ENCODE measurements around the gene PHTF2. TPM values are rescaled to one million over a fixed set of nuclear protein-coding genes. Genes with fewer than 3 reads are reported as not detected.
"Not testable (repeated sequence)": the region's sequence is repeated elsewhere in the genome, so short reads cannot be mapped to it uniquely, and the experiment has no call there.

PHTF2 gene
- total RNA-seq, 2 experiments from 2014 or later: 34.9 to 39.1 TPM

DNA sequence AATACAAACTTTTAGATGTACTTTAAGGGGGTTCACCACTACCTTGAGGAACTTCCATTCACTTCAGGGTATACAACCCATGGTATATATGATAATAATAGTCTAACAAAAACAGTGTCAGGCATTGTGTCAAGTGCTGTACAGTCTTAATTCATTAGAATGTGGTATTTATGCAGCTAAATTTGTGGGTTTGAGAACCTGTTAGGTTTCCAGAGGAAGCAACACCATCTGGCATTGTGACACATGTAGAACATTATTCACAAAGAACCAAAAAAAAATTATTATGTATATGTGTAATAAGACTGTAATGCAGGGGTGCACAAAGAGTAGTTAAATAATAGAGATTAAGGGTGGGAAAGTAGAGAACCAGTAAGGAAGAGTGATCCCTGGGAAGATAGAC lies 26.7 kb upstream of the PHTF2 start:
- Mint-ChIP-seq H3K4me3 (no peak overlapping the region), H3K9me3 (ENCODE audit: insufficient read depth) (no peaks in the 10 kb centered on the region), H3K27ac (peak overlapping the region; percentile 4), H3K36me3 (ENCODE audit: low read depth) (peaks cover 32% of the 10 kb centered on the region), H3K4me1 (ENCODE audit: low read depth) (no peaks in the 10 kb centered on the region), H3K27me3 (ENCODE audit: low read depth) (no peaks in the 10 kb centered on the region)
- ATAC-seq: no peak
- ChIA-PET CTCF (no interaction called here), POLR2A (interaction anchor here (0.6 to 0.7 kb wide), 2 partner anchors 108 to 229 kb away, joined by 3 read pairs; no protein-coding TSS in a partner anchor)
- DNase-seq: no peak

GRCh38 chr7:77778535-77778934 lies 20.0 kb upstream of the PHTF2 start:
- H3K27ac Mint-ChIP-seq: no peak overlapping the region
- no peak for ATAC-seq

GRCh38 chr7:77782383-77782782 lies 16.2 kb upstream of the PHTF2 start:
- Mint-ChIP-seq H3K9me3 (ENCODE audit: insufficient read depth) (peaks cover 9% of the 10 kb centered on the region), H3K4me3 (no peak overlapping the region), H3K36me3 (ENCODE audit: low read depth) (peaks cover 62% of the 10 kb centered on the region), H3K27me3 (ENCODE audit: low read depth) (no peaks in the 10 kb centered on the region), H3K4me1 (ENCODE audit: low read depth) (no peaks in the 10 kb centered on the region), H3K27ac (no peak overlapping the region)
- DNase-seq: no peak
- POLR2A ChIA-PET: no interaction called here
- CTCF ChIA-PET: no interaction called here
- ATAC-seq: no peak

More at GRCh38 chr7:77778535-77778934, 20.0 kb upstream of the PHTF2 start:
- Mint-ChIP-seq H3K36me3 (ENCODE audit: low read depth) (peaks cover 55% of the 10 kb centered on the region), H3K27me3 (ENCODE audit: low read depth) (no peaks in the 10 kb centered on the region), H3K9me3 (ENCODE audit: insufficient read depth) (no peaks in the 10 kb centered on the region), H3K4me1 (ENCODE audit: low read depth) (no peaks in the 10 kb centered on the region), H3K4me3 (no peak overlapping the region)
- DNase-seq: no peak
- POLR2A ChIA-PET: no interaction called here
- CTCF ChIA-PET: interaction anchor here (1.0 kb wide), 1 partner anchor 19 kb away, joined by 4 read pairs; no protein-coding TSS in a partner anchor

- H3K4me1 Mint-ChIP-seq (ENCODE audit: low read depth): no peaks in the 10 kb centered on the region
- H3K9me3 Mint-ChIP-seq (ENCODE audit: insufficient read depth): peaks cover 9% of the 10 kb centered on the region
- ChIA-PET CTCF (no interaction called here), POLR2A (no interaction called here)
- no peak overlapping the region for H3K4me3 Mint-ChIP-seq
- no peaks in the 10 kb centered on the region for H3K27me3 Mint-ChIP-seq (ENCODE audit: low read depth)
- peaks cover 60% of the 10 kb centered on the region for H3K36me3 Mint-ChIP-seq (ENCODE audit: low read depth)
- no peak for DNase-seq
- ATAC-seq: no peak
- H3K27ac Mint-ChIP-seq: no peak overlapping the region
Observed at GRCh38 chr7:77783111-77783510, 15.5 kb upstream of the PHTF2 start.

DNA sequence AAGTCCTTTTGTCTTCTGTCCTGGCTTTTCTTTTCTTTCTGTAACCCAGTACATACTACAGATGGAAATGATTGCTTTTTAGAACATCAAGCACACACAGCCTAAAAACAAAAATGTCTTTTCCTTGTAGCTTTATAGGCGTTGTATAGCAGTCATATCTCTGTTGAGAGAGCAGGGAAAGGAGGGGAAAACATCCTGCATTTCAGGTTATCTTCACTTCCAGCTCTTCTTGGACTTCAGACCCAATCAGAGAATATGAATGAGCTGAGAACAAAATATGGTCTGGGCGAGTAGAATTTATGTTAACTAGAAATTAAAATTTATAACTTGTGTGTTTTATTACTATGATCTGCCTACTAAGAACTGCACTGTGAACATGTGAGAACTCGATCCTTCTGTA lies 15.0 kb upstream of the PHTF2 start:
- POLR2A ChIA-PET: no interaction called here

GRCh38 chr7:77784426-77784825 lies 14.1 kb upstream of the PHTF2 start:
- ATAC-seq; H3K27me3 Mint-ChIP-seq (ENCODE audit: low read depth); POLR2A ChIA-PET; H3K9me3 Mint-ChIP-seq (ENCODE audit: insufficient read depth); H3K27ac Mint-ChIP-seq; H3K4me3 Mint-ChIP-seq; CTCF ChIA-PET; DNase-seq; H3K4me1 Mint-ChIP-seq (ENCODE audit: low read depth): not testable (repeated sequence)
- H3K36me3 Mint-ChIP-seq (ENCODE audit: low read depth): peaks cover 52% of the 10 kb centered on the region

More for the DNA sequence above, 15.0 kb upstream of the PHTF2 start:
- no peaks in the 10 kb centered on the region for H3K4me1 Mint-ChIP-seq (ENCODE audit: low read depth)
- no peak overlapping the region for H3K27ac Mint-ChIP-seq
- CTCF ChIA-PET: no interaction called here
- H3K27me3 Mint-ChIP-seq (ENCODE audit: low read depth): no peaks in the 10 kb centered on the region
- peaks cover 9% of the 10 kb centered on the region for H3K9me3 Mint-ChIP-seq (ENCODE audit: insufficient read depth)
- H3K36me3 Mint-ChIP-seq (ENCODE audit: low read depth): peaks cover 55% of the 10 kb centered on the region
- no peak overlapping the region for H3K4me3 Mint-ChIP-seq
- ATAC-seq: no peak
- no peak for DNase-seq

DNA sequence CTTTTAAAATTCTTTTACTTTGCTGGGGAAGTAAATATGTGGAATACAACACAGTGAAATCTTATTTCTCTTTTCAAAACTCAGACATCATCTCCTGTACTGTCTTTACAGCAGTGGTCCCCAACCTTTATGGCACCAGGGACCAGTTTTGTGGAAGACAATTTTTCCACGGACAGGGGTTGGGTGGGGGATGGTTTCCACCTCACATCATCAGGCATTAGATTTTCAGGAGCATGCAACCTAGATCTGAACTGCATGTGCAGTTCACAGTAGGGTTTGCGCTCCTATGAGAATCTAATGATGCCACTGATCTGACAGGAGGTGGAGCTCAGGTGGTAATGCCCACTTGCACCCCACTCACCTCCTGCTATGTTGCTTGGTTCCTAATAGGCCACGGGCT lies 12.6 kb upstream of the PHTF2 start:
- DNase-seq: no peak
- peaks cover 45% of the 10 kb centered on the region for H3K36me3 Mint-ChIP-seq (ENCODE audit: low read depth)
- no peak for ATAC-seq
- CTCF ChIA-PET: interaction anchor here (1.0 to 1.3 kb wide), 2 partner anchors 12 to 134 kb away, joined by 3 read pairs; partner anchors contain the start of genes PHTF2 and TMEM60
- H3K4me3 Mint-ChIP-seq: no peak overlapping the region
- no peak overlapping the region for H3K27ac Mint-ChIP-seq
- H3K4me1 Mint-ChIP-seq (ENCODE audit: low read depth): no peaks in the 10 kb centered on the region
- POLR2A ChIA-PET: no interaction called here
- peaks cover 9% of the 10 kb centered on the region for H3K9me3 Mint-ChIP-seq (ENCODE audit: insufficient read depth)
- H3K27me3 Mint-ChIP-seq (ENCODE audit: low read depth): no peaks in the 10 kb centered on the region

- no peak overlapping the region for H3K27ac Mint-ChIP-seq
- ChIA-PET POLR2A (no interaction called here), CTCF (interaction anchor here (1.3 to 1.4 kb wide), 2 partner anchors 12 to 135 kb away, joined by 3 read pairs; partner anchors contain the start of genes PHTF2 and TMEM60)
Observed at GRCh38 chr7:77786741-77787140, 11.8 kb upstream of the PHTF2 start.

DNA sequence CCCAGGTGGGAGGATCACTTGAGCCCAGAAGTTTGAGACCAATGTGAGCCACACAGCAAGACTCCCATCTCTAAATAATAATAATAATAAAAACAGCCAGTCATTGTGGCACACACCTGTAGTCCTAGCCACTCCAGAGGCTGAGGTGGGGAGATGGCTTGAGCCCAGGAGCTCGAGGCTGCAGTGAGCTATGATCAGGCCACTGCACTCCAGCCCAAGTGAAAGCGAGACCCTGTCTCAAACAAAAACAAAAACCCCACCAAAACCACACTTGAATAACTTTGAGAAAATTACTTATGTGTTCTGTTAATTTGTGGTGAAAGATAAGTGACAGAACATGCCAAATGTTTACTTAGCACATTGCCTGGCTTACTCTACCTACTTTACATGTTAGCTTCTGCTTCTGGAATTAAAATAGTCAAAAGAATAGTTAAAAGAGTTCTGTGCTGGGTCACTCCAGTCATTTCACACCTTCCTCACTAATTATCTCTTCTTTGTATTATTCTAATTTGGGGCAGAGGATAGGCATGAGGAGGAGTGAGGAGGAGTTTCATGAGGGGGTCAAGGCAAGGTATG lies 10.2 kb upstream of the PHTF2 start:
- peak overlapping the region; percentile 18 for H3K27ac Mint-ChIP-seq
- POLR2A ChIA-PET: interaction anchor here (1.2 kb wide), 1 partner anchor 10 kb away, joined by 3 read pairs; the partner anchor contains the start of genes PHTF2 and TMEM60
- CTCF ChIA-PET: interaction anchor here (1.0 to 2.5 kb wide), 3 partner anchors 11 to 137 kb away, joined by 3 to 8 read pairs (median 3); partner anchors contain the start of genes PHTF2 and TMEM60
- no peak for ATAC-seq
- H3K9me3 Mint-ChIP-seq (ENCODE audit: insufficient read depth): peaks cover 9% of the 10 kb centered on the region
- H3K27me3 Mint-ChIP-seq (ENCODE audit: low read depth): no peaks in the 10 kb centered on the region
- DNase-seq: no peak
- no peak overlapping the region for H3K4me3 Mint-ChIP-seq
- peaks cover 32% of the 10 kb centered on the region for H3K36me3 Mint-ChIP-seq (ENCODE audit: low read depth)
- H3K4me1 Mint-ChIP-seq (ENCODE audit: low read depth): no peaks in the 10 kb centered on the region

More at GRCh38 chr7:77786741-77787140, 11.8 kb upstream of the PHTF2 start:
- no peaks in the 10 kb centered on the region for H3K27me3 Mint-ChIP-seq (ENCODE audit: low read depth)
- DNase-seq (no peak), ATAC-seq (no peak)
- H3K36me3 Mint-ChIP-seq (ENCODE audit: low read depth): peaks cover 43% of the 10 kb centered on the region
- H3K4me3 Mint-ChIP-seq: no peak overlapping the region
- peaks cover 9% of the 10 kb centered on the region for H3K9me3 Mint-ChIP-seq (ENCODE audit: insufficient read depth)
- H3K4me1 Mint-ChIP-seq (ENCODE audit: low read depth): no peaks in the 10 kb centered on the region

- Mint-ChIP-seq H3K27ac (no peak overlapping the region), H3K4me3 (no peak overlapping the region), H3K27me3 (ENCODE audit: low read depth) (no peaks in the 10 kb centered on the region), H3K9me3 (ENCODE audit: insufficient read depth) (no peaks in the 10 kb centered on the region), H3K4me1 (ENCODE audit: low read depth) (peaks cover 11% of the 10 kb centered on the region), H3K36me3 (ENCODE audit: low read depth) (peaks cover 23% of the 10 kb centered on the region)
- DNase-seq (no peak), ATAC-seq (no peak)
- CTCF ChIA-PET: interaction anchor here (0.6 to 1.1 kb wide), 3 partner anchors 7 to 86 kb away, joined by 3 to 5 read pairs (median 5); partner anchors contain the start of genes PHTF2 and TMEM60
- POLR2A ChIA-PET: no interaction called here
Observed at GRCh38 chr7:77791336-77791735, 7.2 kb upstream of the PHTF2 start.

- Mint-ChIP-seq H3K36me3 (ENCODE audit: low read depth) (peaks cover 18% of the 10 kb centered on the region), H3K4me3 (no peak overlapping the region), H3K9me3 (ENCODE audit: insufficient read depth) (no peaks in the 10 kb centered on the region), H3K27me3 (ENCODE audit: low read depth) (no peaks in the 10 kb centered on the region), H3K27ac (no peak overlapping the region), H3K4me1 (ENCODE audit: low read depth) (peaks cover 17% of the 10 kb centered on the region)
- CTCF ChIA-PET: interaction anchor here (0.6 to 0.9 kb wide), 2 partner anchors 16 to 87 kb away, joined by 3 to 5 read pairs; no protein-coding TSS in a partner anchor
- POLR2A ChIA-PET: no interaction called here
- DNase-seq (no peak), ATAC-seq (no peak)
Observed at GRCh38 chr7:77791956-77792355, 6.6 kb upstream of the PHTF2 start.

- no peaks in the 10 kb centered on the region for H3K9me3 Mint-ChIP-seq (ENCODE audit: insufficient read depth)
- ChIA-PET POLR2A (interaction anchor here (0.6 kb wide), 1 partner anchor 142 kb away, joined by 3 read pairs; no protein-coding TSS in a partner anchor), CTCF (no interaction called here)
- peaks cover 26% of the 10 kb centered on the region for H3K36me3 Mint-ChIP-seq (ENCODE audit: low read depth)
- H3K27me3 Mint-ChIP-seq (ENCODE audit: low read depth): no peaks in the 10 kb centered on the region
- peaks cover 25% of the 10 kb centered on the region for H3K4me1 Mint-ChIP-seq (ENCODE audit: low read depth)
- H3K4me3 Mint-ChIP-seq: no peak overlapping the region
- ATAC-seq (no peak), DNase-seq (no peak)
- no peak overlapping the region for H3K27ac Mint-ChIP-seq
Observed at GRCh38 chr7:77794000-77794399, 4.6 kb upstream of the PHTF2 start.
